Right lobe of liver (tissue), 4 donors: ENCODE measurements around the gene GMDS.

ENCODE experiments used
- POLR2A ChIP-seq: fragments of 450-650 bp; IDR thresholded peaks from one replicate; pipeline ENCODE4 v1.6.1; 2017; ENCODE audit warnings: antibody characterized with exemption, mild to moderate bottlenecking
- TF ChIP-seq, protein P1 (sequence below), 4 donors: fragments of 200-600 bp in 3 of 4; fragments of 450-650 bp in 1 of 4; IDR thresholded peaks; one replicate each; pipeline versions ENCODE4 v1.5.1 to v1.8.0; 2016 to 2022; ENCODE audit warnings: antibody characterized with exemption in 4 of 4, mild to moderate bottlenecking in 2 of 4
- donor health status: DM: no; HTN: no; CAD: no.
- donor health status: DM: no; HTN: no; CAD: no.
- donor health status: DM: no; HTN: yes; CAD: no.

DNA sequence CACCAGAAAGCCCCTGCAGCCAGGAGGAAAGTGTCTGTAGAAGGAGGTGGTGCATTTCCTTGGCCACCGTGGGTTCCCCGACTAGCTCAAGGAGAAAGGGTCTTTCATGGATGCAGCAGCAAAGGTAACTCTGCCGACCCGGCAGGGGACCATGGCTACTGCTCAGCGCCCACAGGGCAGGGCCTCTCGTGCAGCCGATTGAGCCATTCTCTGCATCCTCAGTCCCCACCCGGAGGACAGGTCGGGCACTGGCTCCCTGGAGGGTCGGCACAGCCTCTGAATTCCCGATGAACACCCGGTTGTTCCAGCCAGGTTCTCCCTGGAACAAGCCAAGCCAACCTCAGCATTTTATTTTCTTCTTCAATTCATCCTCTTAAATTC, 659.7 kb downstream of the GMDS start:
- TF ChIP-seq, protein P1, sequence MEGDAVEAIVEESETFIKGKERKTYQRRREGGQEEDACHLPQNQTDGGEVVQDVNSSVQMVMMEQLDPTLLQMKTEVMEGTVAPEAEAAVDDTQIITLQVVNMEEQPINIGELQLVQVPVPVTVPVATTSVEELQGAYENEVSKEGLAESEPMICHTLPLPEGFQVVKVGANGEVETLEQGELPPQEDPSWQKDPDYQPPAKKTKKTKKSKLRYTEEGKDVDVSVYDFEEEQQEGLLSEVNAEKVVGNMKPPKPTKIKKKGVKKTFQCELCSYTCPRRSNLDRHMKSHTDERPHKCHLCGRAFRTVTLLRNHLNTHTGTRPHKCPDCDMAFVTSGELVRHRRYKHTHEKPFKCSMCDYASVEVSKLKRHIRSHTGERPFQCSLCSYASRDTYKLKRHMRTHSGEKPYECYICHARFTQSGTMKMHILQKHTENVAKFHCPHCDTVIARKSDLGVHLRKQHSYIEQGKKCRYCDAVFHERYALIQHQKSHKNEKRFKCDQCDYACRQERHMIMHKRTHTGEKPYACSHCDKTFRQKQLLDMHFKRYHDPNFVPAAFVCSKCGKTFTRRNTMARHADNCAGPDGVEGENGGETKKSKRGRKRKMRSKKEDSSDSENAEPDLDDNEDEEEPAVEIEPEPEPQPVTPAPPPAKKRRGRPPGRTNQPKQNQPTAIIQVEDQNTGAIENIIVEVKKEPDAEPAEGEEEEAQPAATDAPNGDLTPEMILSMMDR (IDR thresholded peaks at IDR 0.05): no peak
- TF ChIP-seq POLR2A: no peak
